Measurements from ENCODE around the gene LY6G6D. TPM values are rescaled to one million over a fixed set of nuclear protein-coding genes. Genes with fewer than 3 reads are reported as not detected.

Gene LY6G6D
- total RNA-seq, 2 experiments from 2014 or later, result not detected

DNA sequence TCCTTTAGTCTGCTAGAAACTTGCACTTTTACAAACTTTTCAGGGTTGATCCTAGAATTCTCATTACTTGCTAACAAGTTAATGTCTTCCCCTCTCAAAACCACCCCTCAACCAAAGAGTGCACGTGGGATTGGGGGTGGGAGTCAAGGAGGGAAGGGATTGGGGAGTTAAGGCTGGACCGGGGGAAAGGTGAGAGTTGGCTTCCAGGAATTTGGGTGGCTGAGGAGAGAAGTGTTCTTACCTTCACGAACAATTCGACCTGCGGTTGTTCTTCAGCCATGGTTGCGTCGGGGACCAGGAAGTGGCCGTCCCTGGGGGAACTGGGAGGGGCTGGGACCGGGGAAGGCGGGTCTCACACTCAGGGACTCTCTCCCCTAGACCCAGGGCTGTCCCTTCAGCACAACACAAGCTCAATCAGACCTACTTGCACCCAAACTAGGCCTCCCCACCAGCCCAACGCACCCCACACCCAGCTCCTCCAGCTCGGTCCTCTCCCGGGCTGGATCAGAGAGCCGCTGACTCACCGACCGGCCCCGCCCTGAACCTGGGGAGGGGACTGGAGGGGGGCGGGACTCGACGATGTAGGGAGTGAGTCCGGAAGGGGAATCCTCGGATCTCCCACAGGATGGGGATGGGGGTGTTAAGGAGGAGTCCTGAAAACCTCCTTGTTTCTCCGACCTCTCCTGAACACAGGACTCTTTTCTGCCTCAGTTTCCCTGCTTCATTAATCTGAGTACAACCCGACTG lies 21.0 kb downstream of the LY6G6D start, which contains the start of gene CLIC1:
Gene CLIC1, minus strand, starts transcription at position 510 of the 747 bp plus-strand sequence. Its CDS starts 230 bp downstream, at position 280.
- CTCF ChIA-PET, result interaction anchor here (0.6 to 5.8 kb wide), 13 partner anchors 8 to 94 kb away, joined by 3 to 60 read pairs (median 4); partner anchors contain the start of genes ABHD16A, DDAH2, HSPA1B and LY6G5C
- Mint-ChIP-seq H3K36me3 (peaks cover 42% of the 10 kb centered on the region), H3K4me3 (peak within 1 kb of the TSS; percentile 91), H3K4me1 (peaks cover 63% of the 10 kb centered on the region), H3K27me3 (no peaks in the 10 kb centered on the region), H3K9me3 (ENCODE audit: low read depth) (no peaks in the 10 kb centered on the region), H3K27ac (peak within 1 kb of the TSS; percentile 96)
- DNase-seq (peak; percentile 91), ATAC-seq (peak; percentile 38)

DNA sequence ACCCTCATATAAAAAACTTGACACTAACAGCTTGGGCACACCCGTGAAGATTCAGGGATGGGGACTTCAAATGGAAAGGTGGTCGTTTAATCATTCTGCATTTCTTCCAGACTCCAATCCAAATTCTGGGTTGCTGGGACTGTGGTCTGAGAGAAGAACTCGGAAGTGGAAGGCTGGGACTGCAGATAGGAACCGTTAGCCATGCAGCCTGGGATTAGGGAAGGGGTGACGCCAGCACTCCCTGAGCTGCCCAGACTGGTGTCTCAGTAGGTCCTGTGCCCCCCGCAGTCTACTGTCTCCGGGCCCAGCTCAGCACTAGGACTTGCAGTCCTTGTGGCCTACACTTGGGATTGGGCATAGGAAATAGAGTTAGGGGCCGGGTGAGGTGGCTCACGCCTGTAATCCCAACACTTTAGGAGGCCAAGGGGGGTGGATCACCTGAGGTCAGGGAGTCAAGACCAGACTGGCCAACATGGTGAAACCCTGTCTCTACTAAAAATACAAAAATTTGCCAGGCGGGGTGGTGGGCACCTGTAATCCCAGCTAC lies 21.7 kb downstream of the LY6G6D start:
- peak overlapping the region; percentile 96 for H3K27ac Mint-ChIP-seq
- H3K9me3 Mint-ChIP-seq (ENCODE audit: low read depth), result no peaks in the 10 kb centered on the region
- CTCF ChIA-PET, result interaction anchor here (0.9 to 5.8 kb wide), 15 partner anchors 8 to 139 kb away, joined by 3 to 60 read pairs (median 8); partner anchors contain the start of genes ABHD16A, DDAH2, HSPA1B and LY6G5C
- H3K4me3 Mint-ChIP-seq, result peak overlapping the region; percentile 91
- no peak for ATAC-seq
- DNase-seq, result peak; percentile 42
- H3K4me1 Mint-ChIP-seq, result peaks cover 65% of the 10 kb centered on the region
- peaks cover 44% of the 10 kb centered on the region for H3K36me3 Mint-ChIP-seq
- H3K27me3 Mint-ChIP-seq, result no peaks in the 10 kb centered on the region

DNA sequence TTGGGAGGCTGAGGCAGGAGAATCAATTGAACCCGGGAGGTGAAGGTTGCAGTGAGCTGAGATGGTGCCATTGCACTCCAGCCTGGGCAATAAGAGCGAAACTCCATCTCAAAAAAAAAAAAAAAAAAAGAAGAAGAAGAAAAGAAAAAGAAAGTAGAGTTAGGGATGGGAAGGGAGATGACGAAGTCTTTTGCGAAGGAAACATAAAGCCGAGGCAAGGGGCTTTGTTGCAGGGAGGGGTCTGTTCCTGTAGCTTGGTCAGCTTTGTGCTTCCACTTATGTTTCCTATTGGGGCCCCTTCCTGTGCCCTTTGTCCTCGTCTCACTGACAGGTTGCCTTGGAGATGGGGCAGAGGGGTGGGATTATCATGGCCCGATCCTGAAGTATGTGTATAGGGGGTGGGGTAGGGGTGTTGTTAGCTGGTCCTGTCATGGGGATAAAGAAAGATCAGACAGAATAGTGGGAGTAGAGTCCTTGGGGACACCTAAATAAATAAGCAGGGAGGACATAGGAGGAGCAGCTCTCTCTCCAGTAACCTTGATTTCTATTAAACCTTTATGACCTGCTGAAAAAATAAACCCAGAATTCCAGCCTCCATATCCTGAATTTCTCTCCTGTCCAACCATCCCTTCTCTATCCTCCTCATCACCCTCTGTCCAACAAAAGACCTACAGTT lies 22.3 kb downstream of the LY6G6D start:
- no peaks in the 10 kb centered on the region for H3K27me3 Mint-ChIP-seq
- no peak for ATAC-seq
- H3K4me3 Mint-ChIP-seq, result peak overlapping the region; percentile 91
- peaks cover 62% of the 10 kb centered on the region for H3K4me1 Mint-ChIP-seq
- DNase-seq, result peak; percentile 59
- H3K27ac Mint-ChIP-seq, result peak overlapping the region; percentile 96
- H3K9me3 Mint-ChIP-seq (ENCODE audit: low read depth), result no peaks in the 10 kb centered on the region
- H3K36me3 Mint-ChIP-seq, result peaks cover 42% of the 10 kb centered on the region
- CTCF ChIA-PET, result interaction anchor here (0.6 to 5.8 kb wide), 32 partner anchors 9 to 191 kb away, joined by 3 to 60 read pairs (median 5); partner anchors contain the start of genes ABHD16A, ATP6V1G2, DDAH2 and GPANK1

DNA sequence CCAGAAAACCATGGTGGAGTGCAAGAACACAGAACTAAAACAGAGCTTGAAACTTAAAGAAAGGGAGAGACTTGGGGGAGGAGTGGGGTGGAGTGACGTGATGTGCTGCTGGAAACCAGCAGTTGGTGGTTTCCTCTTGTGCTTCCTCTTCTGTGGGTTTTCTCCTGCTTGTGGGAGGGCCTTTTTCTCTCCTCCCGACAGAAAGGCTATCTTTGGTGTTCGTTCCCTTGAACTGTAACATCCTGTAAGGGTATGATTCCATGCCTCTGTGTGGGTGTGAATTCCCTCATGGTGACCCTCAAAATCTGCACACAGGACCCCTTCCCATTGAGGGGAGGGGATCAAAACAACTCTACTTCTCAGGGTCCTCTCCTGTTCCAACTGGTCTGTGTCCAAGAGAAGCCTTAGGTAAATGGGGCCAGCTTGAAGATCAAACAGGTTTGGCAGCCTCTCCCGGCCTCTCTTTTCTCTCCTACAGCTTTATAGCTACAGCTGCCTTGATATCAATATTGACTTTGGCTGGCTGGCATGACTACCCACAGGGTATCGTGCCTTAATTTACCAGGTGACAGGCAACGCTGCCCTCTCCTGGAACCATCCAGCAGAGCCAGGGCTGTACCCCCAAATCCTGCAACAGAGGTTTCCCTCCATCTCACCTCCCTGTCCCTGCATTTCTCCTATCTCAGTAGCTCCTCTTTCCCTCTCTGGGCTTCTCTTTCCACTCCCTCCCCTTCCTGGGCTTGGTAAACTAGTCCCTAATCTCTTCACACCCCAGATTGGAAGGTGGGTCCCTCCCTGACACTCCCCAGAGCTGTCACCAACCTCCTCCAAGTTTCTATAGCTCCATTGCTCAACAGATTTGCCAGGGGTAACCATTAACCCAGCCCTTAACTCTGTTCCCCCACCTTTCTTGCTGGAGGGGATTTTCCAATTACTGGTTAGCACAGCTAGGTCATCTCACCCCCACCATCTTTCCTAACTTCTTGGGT lies 23.1 kb downstream of the LY6G6D start:
- ATAC-seq, result peak; percentile 17
- CTCF ChIA-PET, result interaction anchor here (0.6 to 5.8 kb wide), 46 partner anchors 10 to 257 kb away, joined by 3 to 60 read pairs (median 4); partner anchors contain the start of genes ABHD16A, ATP6V1G2, BAG6 and C6orf47
- H3K36me3 Mint-ChIP-seq, result peaks cover 45% of the 10 kb centered on the region
- peaks cover 59% of the 10 kb centered on the region for H3K4me1 Mint-ChIP-seq
- DNase-seq, result peak; percentile 89
- no peaks in the 10 kb centered on the region for H3K27me3 Mint-ChIP-seq
- H3K27ac Mint-ChIP-seq, result peak overlapping the region; percentile 96
- peak overlapping the region; percentile 91 for H3K4me3 Mint-ChIP-seq
- no peaks in the 10 kb centered on the region for H3K9me3 Mint-ChIP-seq (ENCODE audit: low read depth)

DNA sequence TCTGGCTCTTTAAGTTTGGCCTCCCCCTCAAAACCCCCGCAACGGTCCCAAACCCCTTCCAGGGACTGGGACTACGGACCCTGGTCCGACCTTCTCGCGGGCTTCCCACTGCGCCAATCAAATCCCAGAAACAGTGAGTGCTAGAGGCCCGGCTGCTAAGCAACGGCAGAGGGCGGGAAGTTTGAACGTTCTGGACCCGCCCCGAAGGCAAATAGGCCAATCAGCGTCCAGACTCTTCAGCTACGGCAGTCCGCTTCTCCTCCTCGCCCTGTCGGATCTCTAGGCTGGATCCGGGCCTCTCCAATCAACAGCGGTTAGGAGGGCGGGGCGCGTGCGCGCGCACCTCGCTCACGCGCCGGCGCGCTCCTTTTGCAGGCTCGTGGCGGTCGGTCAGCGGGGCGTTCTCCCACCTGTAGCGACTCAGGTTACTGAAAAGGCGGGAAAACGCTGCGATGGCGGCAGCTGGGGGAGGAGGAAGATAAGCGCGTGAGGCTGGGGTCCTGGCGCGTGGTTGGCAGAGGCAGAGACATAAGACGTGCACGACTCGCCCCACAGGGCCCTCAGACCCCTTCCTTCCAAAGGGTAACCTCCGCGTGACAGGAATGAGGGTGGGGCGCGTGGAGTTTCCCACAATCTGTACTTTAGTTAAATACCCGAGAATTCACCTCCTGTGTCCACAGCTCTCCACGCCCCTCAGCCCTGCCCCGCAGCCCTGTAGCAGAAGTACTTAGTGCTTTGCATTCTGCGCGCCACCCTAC lies 24.7 kb downstream of the LY6G6D start, which contains the start of gene MSH5:
Gene MSH5, plus strand, starts transcription at position 367 of the 758 bp plus-strand sequence. CDS start 462 bp downstream, outside the sequence.
- Mint-ChIP-seq H3K27ac (peak within 1 kb of the TSS; percentile 96), H3K4me1 (peaks cover 45% of the 10 kb centered on the region), H3K4me3 (peak within 1 kb of the TSS; percentile 91), H3K36me3 (peaks cover 40% of the 10 kb centered on the region), H3K27me3 (no peaks in the 10 kb centered on the region), H3K9me3 (ENCODE audit: low read depth) (no peaks in the 10 kb centered on the region)
- ATAC-seq (peak; percentile 81), DNase-seq (peak; percentile 99)
- CTCF ChIA-PET, result interaction anchor here (1.0 to 5.8 kb wide), 24 partner anchors 10 to 199 kb away, joined by 3 to 60 read pairs (median 8); partner anchors contain the start of genes BAG6, C6orf47, DDAH2 and GPANK1

DNA sequence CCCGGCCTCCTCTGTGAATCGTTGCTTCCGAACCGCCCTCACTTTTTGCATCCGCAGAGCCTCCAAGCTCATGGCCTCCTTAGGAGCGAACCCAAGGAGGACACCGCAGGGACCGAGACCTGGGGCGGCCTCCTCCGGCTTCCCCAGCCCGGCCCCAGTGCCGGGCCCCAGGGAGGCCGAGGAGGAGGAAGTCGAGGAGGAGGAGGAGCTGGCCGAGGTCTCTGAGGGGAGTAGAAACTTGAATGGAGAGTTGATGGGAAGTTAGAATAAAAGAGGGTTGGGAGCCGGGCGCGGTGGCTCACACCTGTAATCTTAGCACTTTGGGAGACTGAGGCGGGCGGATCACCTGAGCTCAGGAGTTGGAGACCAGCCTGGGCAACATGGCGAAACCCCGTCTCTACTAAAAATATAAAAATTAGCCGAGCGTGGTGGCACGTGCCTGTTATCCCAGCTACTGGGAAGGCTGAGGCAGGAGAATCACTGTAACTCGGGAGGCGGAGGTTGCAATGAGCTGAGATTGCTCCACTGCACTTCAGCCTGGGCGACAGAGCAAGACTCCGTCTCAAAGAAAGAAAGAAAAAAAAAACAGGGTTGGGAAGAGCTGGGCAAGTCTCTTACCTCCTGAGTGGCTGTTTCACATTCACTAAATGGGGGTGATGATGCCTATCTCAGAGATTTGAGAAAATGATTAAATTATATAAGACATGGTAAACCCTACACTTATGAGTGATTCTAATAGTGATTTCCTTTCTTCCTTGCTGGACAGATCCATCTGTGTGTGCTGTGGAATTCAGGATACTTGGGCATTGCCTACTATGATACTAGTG lies 25.5 kb downstream of the LY6G6D start:
- Mint-ChIP-seq H3K27me3 (no peaks in the 10 kb centered on the region), H3K4me3 (peak overlapping the region; percentile 91), H3K27ac (peak overlapping the region; percentile 96), H3K4me1 (peaks cover 45% of the 10 kb centered on the region), H3K36me3 (peaks cover 40% of the 10 kb centered on the region), H3K9me3 (ENCODE audit: low read depth) (no peaks in the 10 kb centered on the region)
- CTCF ChIA-PET, result interaction anchor here (1.0 to 5.8 kb wide), 13 partner anchors 9 to 92 kb away, joined by 3 to 60 read pairs (median 9); partner anchors contain the start of genes DDAH2, GPANK1, HSPA1A and HSPA1L
- no peak for ATAC-seq
- no peak for DNase-seq

DNA sequence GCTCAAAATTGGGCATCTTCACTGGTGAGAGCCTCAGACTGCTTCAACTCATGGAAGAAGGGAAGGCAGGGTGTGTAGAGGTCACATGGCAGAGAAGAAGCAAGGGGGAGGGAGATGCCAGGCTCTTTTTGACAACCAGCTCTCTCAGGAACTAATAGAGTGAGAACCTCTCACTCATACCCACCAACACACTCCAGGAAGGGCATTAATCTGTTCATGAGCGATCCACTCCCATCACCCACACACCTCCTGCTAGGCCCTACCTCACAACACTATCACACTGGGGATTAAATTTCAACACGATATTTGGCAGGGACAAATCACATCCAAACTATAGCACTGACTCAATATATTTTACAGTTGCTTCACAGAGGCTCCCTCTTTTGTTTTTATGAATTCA lies 26.7 kb downstream of the LY6G6D start:
- peaks cover 36% of the 10 kb centered on the region for H3K36me3 Mint-ChIP-seq
- no peaks in the 10 kb centered on the region for H3K27me3 Mint-ChIP-seq
- peaks cover 42% of the 10 kb centered on the region for H3K4me1 Mint-ChIP-seq
- ATAC-seq (no peak), DNase-seq (no peak)
- H3K9me3 Mint-ChIP-seq (ENCODE audit: low read depth), result no peaks in the 10 kb centered on the region
- H3K27ac Mint-ChIP-seq, result peak overlapping the region; percentile 42
- CTCF ChIA-PET, result interaction anchor here (1.1 to 5.8 kb wide), 4 partner anchors 13 to 60 kb away, joined by 3 to 60 read pairs (median 18); partner anchors contain the start of gene DDAH2
- H3K4me3 Mint-ChIP-seq, result peak overlapping the region; percentile 91

DNA sequence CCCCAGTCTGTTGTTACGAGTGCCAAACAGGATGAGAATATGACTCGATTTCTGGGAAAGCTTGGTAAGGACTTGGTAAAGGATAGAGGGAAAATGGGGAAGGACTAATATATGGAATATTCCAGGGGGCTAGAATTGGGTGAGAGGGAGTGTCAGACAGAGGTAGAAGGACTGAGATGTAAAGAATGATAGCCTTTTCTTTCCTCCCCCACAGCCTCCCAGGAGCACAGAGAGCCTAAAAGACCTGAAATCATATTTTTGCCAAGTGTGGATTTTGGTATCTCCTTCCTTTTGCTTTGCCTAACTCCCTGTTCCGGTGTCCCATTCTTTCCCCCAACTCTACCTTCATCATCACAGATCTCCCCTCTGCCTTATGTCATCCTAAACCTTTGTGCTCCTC lies 27.7 kb downstream of the LY6G6D start:
- Mint-ChIP-seq H3K27me3 (no peaks in the 10 kb centered on the region), H3K9me3 (ENCODE audit: low read depth) (no peaks in the 10 kb centered on the region), H3K4me3 (no peak overlapping the region), H3K36me3 (peaks cover 42% of the 10 kb centered on the region), H3K4me1 (peaks cover 31% of the 10 kb centered on the region), H3K27ac (peak overlapping the region; percentile 40)
- CTCF ChIA-PET, result interaction anchor here (0.5 to 1.1 kb wide), 2 partner anchors 27 to 93 kb away, joined by 4 read pairs; no protein-coding TSS in a partner anchor
- ATAC-seq (no peak), DNase-seq (no peak)

DNA sequence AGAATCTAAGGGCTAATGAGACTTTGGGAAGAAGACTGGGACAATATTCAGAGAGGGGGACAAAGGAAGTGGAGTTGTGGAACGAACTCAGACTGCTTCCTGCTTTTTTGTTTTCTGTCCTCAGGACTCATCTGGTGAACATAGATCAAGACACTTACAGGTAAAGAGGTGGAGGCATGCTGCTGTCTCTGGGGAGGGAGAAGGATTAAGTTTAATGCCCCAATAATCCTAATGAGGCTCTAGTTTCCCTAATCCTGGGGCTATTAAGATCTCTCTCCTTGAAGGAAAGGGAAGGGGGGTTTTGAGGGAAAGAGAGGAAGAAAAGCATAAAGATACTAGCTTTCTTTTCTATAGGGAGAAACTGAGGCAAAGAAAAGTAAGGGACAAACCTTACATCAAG lies 29.3 kb downstream of the LY6G6D start:
- ATAC-seq (no peak), DNase-seq (no peak)
- H3K9me3 Mint-ChIP-seq (ENCODE audit: low read depth), result no peaks in the 10 kb centered on the region
- peaks cover 16% of the 10 kb centered on the region for H3K4me1 Mint-ChIP-seq
- peak overlapping the region; percentile 35 for H3K27ac Mint-ChIP-seq
- H3K36me3 Mint-ChIP-seq, result peaks cover 48% of the 10 kb centered on the region
- CTCF ChIA-PET, result interaction anchor here (0.7 to 1.4 kb wide), 2 partner anchors 11 to 15 kb away, joined by 3 to 5 read pairs; no protein-coding TSS in a partner anchor
- no peak overlapping the region for H3K4me3 Mint-ChIP-seq
- H3K27me3 Mint-ChIP-seq, result no peaks in the 10 kb centered on the region

DNA sequence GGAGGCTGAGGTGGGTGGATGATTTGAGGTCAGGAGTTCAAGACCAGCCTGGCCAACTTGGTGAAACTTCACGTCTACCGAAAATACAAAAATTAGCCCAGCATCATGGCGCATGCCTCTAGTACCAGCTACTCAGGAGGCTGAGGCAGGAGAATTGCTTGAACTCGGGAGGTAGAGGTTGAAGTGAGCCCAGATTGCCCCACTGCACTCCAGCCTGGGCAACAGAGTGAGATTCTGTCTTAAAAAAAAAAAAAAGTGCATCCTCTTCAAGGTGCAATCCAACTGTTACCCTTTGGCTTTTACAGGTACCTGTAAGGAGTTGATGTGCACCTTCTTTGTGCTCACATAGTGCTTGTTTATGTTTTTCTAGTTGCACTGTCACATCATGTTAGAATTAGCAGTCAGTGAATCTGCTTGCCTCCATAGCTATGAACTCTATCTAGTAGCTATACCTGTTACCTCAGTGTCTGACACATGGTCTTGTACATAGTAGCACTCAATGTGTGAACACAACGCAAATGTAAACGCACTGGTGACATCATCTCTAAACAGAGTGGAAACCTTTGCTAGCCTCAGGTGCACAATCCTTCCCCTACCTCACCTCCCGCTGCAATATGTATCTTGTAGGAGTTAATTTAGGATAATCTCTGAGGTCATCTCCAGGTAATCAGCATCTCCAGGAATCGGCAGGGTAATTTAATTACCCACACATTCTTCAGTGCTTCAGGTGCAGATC lies 34.3 kb downstream of the LY6G6D start:
- H3K27ac Mint-ChIP-seq, result no peak overlapping the region
- DNase-seq, result no peak
- no peaks in the 10 kb centered on the region for H3K4me1 Mint-ChIP-seq
- H3K36me3 Mint-ChIP-seq, result peaks cover 26% of the 10 kb centered on the region
- no peaks in the 10 kb centered on the region for H3K9me3 Mint-ChIP-seq (ENCODE audit: low read depth)
- no peaks in the 10 kb centered on the region for H3K27me3 Mint-ChIP-seq
- H3K4me3 Mint-ChIP-seq, result no peak overlapping the region
- ATAC-seq, result no peak
- CTCF ChIA-PET, result interaction anchor here (1.2 to 1.3 kb wide), 2 partner anchors 9 to 20 kb away, joined by 3 to 4 read pairs; no protein-coding TSS in a partner anchor
